Measurements from ENCODE around the gene LGALS9. TPM values are rescaled to one million over a fixed set of nuclear protein-coding genes. Genes with fewer than 3 reads are reported as not detected.
"Not testable (repeated sequence)": the region's sequence is repeated elsewhere in the genome, so short reads cannot be mapped to it uniquely, and the experiment has no call there.

The LGALS9 gene
- total RNA-seq, 1 experiment from 2014 or later, result 0.22 TPM

GRCh38 chr17:27649111-27649571, 18.2 kb downstream of the LGALS9 start:
- H3K9me3 ChIP-seq (replicated peaks); H3K4me3 ChIP-seq; DNase-seq; H3K4me1 ChIP-seq; H3K36me3 ChIP-seq; H3K27me3 ChIP-seq; H3K27ac ChIP-seq: not testable (repeated sequence)

DNA sequence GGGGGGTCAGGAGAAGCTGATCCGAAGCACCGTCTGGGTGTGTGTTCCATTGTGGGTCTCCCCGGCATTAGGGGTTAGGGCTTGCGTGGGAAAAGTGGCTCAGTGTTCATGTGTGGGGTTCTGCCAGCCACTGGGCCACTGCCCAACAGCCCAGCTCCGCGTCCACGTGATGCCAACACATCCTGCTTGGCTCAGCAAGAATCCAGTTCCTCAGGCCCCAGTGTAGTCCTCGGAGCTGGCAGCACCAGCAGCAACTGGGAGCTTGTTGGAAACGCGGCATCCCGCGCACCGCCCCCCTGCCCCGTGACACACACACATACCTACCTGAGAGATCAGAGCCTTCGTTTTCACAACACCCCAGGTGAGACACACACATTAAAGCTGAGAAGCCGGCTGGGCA, 18.9 kb downstream of the LGALS9 start:
- no peaks in the 10 kb centered on the region for H3K9me3 ChIP-seq (replicated peaks)
- peaks cover 6% of the 10 kb centered on the region for H3K27me3 ChIP-seq
- no peak for DNase-seq
- no peak overlapping the region for H3K4me3 ChIP-seq
- H3K27ac ChIP-seq, result no peak overlapping the region
- no peaks in the 10 kb centered on the region for H3K36me3 ChIP-seq
- no peaks in the 10 kb centered on the region for H3K4me1 ChIP-seq

DNA sequence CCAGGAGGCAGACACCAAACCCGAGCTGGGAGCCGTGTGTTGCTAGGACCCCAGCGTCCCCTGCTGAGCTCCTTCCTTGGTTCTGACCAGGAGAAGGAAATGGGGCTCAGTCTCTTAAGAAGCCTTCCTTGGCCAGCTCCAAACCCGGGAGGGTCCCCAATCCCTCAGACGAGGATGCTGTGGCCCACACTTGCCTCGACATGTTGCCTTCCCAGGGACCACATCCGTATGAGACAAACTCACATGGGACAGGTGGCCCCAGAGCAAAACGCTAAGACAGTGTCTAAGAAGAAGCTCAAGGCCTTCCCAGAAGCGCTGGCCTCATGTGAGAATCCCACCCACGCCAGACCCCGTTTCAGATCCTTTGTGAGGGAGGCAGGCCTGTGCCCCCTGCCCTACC, 19.8 kb downstream of the LGALS9 start:
- Histone ChIP-seq H3K36me3 (no peaks in the 10 kb centered on the region), H3K4me3 (no peak overlapping the region), H3K27ac (no peak overlapping the region), H3K4me1 (no peaks in the 10 kb centered on the region), H3K27me3 (peaks cover 6% of the 10 kb centered on the region), H3K9me3 (replicated peaks) (no peaks in the 10 kb centered on the region)
- DNase-seq, result no peak

- Histone ChIP-seq H3K4me3 (no peak overlapping the region), H3K27ac (no peak overlapping the region), H3K9me3 (replicated peaks) (no peaks in the 10 kb centered on the region), H3K4me1 (no peaks in the 10 kb centered on the region), H3K27me3 (peaks cover 6% of the 10 kb centered on the region), H3K36me3 (no peaks in the 10 kb centered on the region)
- DNase-seq, result peak; percentile 42 to 75
These were observed 20.7 kb downstream of the LGALS9 start for GRCh38 chr17:27651411-27652345.

DNA sequence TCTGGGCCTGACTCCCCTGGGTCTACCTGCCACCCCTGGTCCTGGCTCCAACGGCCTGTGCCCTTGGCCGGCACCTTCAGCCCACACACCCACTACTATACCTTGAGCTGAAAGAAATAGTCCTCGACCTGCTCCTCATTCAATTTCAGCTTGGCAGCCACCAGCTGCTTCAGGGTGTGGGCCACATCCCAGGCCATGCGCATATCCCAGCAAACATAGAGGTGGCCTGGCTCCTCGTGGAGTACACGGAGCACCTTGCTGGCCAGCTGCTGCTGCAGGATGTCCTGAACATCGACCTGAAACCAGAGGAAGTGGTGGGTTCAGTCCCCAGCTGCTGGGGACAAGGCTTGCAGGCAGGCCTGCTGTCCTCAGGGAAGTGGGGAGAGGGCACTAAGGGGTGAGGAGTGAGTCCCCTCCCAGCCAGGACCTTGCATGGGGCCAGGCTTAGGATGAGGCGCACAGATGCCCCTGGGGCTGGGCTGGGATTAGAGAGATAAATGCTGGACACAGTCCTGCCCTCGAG, 22.5 kb downstream of the LGALS9 start:
- H3K9me3 ChIP-seq (replicated peaks); H3K27me3 ChIP-seq; H3K4me1 ChIP-seq; H3K36me3 ChIP-seq; H3K4me3 ChIP-seq; H3K27ac ChIP-seq; DNase-seq: not testable (repeated sequence)

GRCh38 chr17:27654136-27654535, 23.1 kb downstream of the LGALS9 start:
- Histone ChIP-seq H3K27ac (no peak overlapping the region), H3K9me3 (replicated peaks) (no peaks in the 10 kb centered on the region), H3K36me3 (no peaks in the 10 kb centered on the region), H3K4me1 (no peaks in the 10 kb centered on the region), H3K4me3 (no peak overlapping the region), H3K27me3 (no peaks in the 10 kb centered on the region; the same call in 1 of the 2 replicates)
- DNase-seq, result no peak

DNA sequence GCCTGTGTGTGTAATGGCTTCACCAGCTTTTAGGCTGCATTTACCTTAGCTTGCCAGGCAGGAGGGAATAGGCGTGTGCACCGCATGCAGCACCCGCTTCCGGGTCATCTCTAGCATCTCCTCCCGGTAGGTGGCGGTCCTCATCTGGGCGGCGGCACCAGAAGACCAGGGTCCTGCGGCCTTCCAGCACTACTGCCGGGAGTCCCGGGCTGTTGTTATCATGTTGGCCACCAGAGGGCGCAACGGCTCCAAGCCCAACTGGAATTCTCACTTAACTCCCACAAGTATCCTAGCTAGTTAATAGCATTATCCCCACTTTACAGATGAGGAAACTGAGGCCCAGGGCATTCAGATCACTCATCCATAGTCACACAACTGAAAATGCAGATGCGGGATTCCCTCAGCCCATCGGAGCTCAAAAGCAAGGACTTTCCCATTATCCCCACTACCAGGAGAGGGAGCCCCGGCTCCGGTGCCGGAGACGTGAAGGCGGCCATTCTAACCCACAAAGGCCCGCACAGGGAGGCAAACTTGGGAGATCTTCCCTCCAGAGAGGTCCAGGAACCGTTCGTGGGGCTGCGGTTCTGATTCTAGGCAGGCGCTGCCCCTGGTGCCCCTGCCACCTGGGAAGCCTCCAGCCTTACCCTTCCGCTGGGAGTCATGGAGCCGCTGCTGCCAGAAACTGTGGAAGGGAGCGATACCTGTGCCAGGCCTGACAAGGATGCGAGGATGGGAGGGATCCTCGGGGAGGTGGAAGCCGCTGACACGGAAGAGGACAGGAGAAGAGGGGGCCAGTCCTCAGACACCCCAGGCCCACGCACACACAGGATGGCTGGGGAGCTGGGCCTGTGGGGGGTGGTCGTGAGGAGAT, 23.9 kb downstream of the LGALS9 start:
- Histone ChIP-seq H3K27me3 (no peaks in the 10 kb centered on the region; the same call in 1 of the 2 replicates), H3K4me3 (no peak overlapping the region), H3K4me1 (no peaks in the 10 kb centered on the region), H3K9me3 (replicated peaks) (no peaks in the 10 kb centered on the region), H3K36me3 (no peaks in the 10 kb centered on the region), H3K27ac (no peak overlapping the region)
- DNase-seq, result peak; percentile 76 to 83

GRCh38 chr17:27655525-27656111, 24.6 kb downstream of the LGALS9 start:
- H3K4me3 ChIP-seq; H3K36me3 ChIP-seq; H3K9me3 ChIP-seq (replicated peaks); H3K4me1 ChIP-seq; H3K27me3 ChIP-seq; H3K27ac ChIP-seq; DNase-seq: not testable (repeated sequence)

DNA sequence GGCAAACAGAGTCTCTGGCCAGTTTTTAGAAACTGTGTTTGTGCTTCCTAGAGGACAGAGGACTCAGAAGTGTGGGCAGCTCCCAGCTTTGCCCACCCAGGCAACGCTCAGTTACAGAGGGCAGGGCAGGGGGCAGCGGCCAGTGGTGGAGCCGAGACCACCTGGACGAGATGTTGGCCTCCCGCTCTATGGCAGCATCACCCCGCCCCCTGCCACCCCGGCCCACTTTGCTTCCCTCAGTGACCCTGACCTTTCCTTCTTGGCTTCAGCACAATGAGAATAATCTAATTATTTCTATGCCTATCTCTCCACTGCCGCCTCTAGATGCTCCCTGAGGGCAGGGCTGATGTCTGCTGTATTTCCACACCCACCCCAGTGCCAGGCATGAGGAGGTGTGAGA, 25.6 kb downstream of the LGALS9 start:
- H3K4me1 ChIP-seq; H3K9me3 ChIP-seq (replicated peaks); H3K36me3 ChIP-seq; H3K27ac ChIP-seq; H3K27me3 ChIP-seq; DNase-seq; H3K4me3 ChIP-seq: not testable (repeated sequence)

DNA sequence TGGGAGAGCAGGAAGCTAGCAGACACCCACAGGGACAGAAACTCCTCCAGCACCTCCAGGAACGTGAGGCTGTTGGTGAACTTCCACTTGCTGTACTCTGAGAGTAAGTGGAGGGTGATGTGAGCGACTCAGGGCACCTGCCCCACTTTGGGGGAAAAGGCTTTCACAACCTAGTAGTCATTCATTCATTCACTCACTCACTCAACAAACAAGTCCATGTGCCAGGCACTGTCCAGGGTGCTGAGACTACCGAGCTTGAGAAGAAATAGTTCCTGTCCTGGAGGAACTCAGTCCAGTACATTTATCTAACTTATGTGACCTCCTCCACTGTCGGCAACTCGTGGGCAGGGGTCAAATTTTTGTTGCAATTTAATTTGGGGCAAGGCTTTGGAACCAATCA, 26.6 kb downstream of the LGALS9 start:
- Histone ChIP-seq H3K4me3 (no peak overlapping the region), H3K27ac (no peak overlapping the region), H3K9me3 (replicated peaks) (no peaks in the 10 kb centered on the region), H3K27me3 (no peaks in the 10 kb centered on the region; the same call in 1 of the 2 replicates), H3K36me3 (no peaks in the 10 kb centered on the region), H3K4me1 (no peaks in the 10 kb centered on the region)
- peak; percentile 24 to 43 for DNase-seq

GRCh38 chr17:27659683-27660082, 28.7 kb downstream of the LGALS9 start:
- Histone ChIP-seq H3K4me1 (no peaks in the 10 kb centered on the region), H3K27ac (no peak overlapping the region), H3K4me3 (no peak overlapping the region), H3K36me3 (no peaks in the 10 kb centered on the region), H3K9me3 (replicated peaks) (no peaks in the 10 kb centered on the region), H3K27me3 (peaks cover 4% of the 10 kb centered on the region; the same call in 1 of the 2 replicates)
- no peak for DNase-seq

- DNase-seq, result no peak
- H3K27me3 ChIP-seq, result peaks cover 8% of the 10 kb centered on the region
- H3K9me3 ChIP-seq (replicated peaks), result no peaks in the 10 kb centered on the region
- H3K4me1 ChIP-seq, result no peaks in the 10 kb centered on the region
- no peak overlapping the region for H3K27ac ChIP-seq
- no peak overlapping the region for H3K4me3 ChIP-seq
- no peaks in the 10 kb centered on the region for H3K36me3 ChIP-seq
These were observed 29.4 kb downstream of the LGALS9 start for GRCh38 chr17:27660436-27660835.

DNA sequence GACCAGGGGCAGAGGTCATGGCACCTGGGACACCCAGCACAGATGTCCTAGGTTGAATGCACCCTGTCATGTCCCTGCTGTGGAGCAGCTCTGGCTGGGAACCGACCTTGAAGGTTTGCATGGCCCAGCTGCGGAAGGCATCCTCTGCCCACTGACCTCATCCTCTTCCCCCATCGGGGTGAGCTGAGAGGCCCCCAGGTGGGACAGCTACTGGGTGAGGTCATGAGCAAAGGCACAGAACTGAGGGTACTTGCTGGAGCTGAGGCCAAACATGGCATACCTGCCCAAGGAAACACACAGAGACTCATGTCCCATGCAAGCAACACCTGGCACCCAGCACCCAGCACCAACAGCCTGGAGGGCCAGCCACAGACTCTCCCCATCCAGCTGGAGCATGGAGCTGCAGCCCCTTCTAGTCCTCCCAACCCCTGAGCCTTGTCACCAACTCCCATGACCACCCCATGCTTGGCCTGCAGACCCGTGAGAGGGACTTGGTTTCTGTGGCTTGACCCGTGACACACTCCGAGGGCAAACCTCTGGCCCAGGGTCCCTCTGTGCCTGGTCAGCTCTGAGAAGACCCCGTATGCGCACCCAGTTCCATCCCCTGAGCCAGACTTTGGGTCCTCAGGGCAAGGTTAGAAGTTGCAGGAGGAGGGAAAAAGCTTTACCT, 33.1 kb downstream of the LGALS9 start:
- Histone ChIP-seq H3K4me3 (no peak overlapping the region), H3K27ac (no peak overlapping the region), H3K9me3 (replicated peaks) (no peaks in the 10 kb centered on the region), H3K36me3 (no peaks in the 10 kb centered on the region), H3K27me3 (peaks cover 28% of the 10 kb centered on the region), H3K4me1 (no peaks in the 10 kb centered on the region)
- no peak for DNase-seq

GRCh38 chr17:27664606-27664965, 33.6 kb downstream of the LGALS9 start:
- H3K27me3 ChIP-seq, result peaks cover 28% of the 10 kb centered on the region
- H3K4me3 ChIP-seq, result no peak overlapping the region
- no peak overlapping the region for H3K27ac ChIP-seq
- no peaks in the 10 kb centered on the region for H3K4me1 ChIP-seq
- no peak for DNase-seq
- H3K9me3 ChIP-seq (replicated peaks), result no peaks in the 10 kb centered on the region
- H3K36me3 ChIP-seq, result no peaks in the 10 kb centered on the region

Measured in SJCRH30 (cell line).